Right hindlimb (tissue), 1 donor: Measurements from ENCODE around the gene CUX1.
"Not testable (repeated sequence)": the region's sequence is repeated elsewhere in the genome, so short reads cannot be mapped to it uniquely, and the experiment has no call there.

Experiments
- DNase-seq: peaks from one replicate; pipeline ENCODE4 v3.0.0-alpha.2; 2018

The CUX1 gene

GRCh38 chr7:101919363-101920115, 102.1 kb downstream of the CUX1 start:
- DNase-seq, result no peak

- DNase-seq, result no peak
These were observed 103.6 kb downstream of the CUX1 start for GRCh38 chr7:101921061-101921460.

GRCh38 chr7:101921546-101922489, 104.4 kb downstream of the CUX1 start:
- not testable (repeated sequence) for DNase-seq

GRCh38 chr7:101922631-101923601, 105.5 kb downstream of the CUX1 start:
- DNase-seq, result no peak

DNA sequence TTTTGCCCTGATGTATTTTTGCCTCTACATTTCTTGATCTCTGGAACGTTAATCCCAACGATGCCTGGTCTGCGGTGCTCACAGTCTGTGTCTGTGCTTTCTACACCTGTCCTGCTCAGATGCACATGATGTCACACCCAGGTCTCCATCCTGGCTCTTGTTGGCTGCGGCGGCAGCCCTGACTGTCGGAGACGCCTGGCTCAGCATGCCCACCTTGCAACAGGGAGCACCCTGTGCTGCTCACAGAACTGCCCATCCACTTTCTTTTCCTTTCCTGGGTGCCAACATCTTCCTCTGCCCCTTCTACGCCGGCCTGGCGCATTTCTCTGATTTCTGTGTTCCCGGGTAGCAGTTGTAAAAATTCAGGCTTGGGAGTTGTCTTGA, 106.2 kb downstream of the CUX1 start:
- no peak for DNase-seq

DNA sequence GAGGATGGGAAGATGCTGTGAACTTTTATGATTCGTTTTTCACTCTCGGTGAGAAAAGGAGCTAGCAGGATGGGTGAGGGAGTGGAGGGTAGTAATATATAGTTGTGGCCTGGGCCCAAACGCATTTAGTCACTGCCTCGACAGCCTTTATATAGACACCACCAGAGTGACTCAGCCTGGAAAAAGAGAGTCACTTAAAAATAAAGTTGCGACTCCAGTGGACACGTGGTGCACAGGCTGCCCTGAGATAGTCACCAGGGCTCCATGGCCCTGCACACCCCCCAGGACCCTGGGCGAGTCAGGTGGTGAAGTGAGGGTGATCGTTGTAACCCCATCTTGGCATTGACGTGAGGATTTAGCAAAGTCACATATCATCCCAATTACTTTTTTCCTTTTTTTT, 106.7 kb downstream of the CUX1 start:
- DNase-seq, result no peak

DNA sequence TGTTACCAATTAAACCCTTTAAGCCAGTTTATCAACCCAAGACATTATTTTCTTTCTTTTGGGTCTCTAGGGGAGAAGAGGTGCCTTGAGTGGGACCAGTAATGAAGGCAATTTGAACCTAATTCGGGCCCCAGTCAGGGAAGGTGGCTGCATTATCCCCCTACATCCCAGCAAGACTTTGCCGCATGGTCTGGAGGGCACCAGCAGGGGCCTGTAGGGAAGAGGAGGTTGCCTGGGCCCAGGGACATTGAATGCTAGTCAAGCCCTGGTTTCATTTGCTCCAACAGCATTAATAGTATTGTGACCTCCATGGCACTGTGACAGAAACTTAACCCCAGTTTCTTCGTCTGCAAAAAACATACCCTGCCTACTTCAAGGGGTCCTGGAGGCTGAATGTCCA, 108.8 kb downstream of the CUX1 start:
- no peak for DNase-seq

DNA sequence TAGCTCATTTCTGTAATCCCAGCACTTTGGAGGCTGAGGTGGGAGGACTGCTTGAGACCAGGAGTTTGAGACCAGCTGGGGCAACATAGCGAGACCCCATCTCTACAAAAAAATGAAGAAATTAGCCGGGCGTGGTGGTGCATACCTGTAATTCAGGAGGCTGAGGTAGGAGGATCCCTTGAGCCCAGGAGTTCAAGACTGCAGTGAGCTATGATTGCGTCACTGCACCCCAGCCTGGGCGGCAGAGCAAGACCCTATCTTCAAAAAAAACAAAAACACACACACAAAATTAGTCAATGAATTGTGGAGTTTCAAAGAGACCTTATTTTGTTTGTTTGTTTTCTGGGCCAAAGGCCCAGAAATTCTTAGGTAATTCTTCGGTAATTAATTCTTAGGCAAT, 110.0 kb downstream of the CUX1 start:
- DNase-seq, result no peak

DNA sequence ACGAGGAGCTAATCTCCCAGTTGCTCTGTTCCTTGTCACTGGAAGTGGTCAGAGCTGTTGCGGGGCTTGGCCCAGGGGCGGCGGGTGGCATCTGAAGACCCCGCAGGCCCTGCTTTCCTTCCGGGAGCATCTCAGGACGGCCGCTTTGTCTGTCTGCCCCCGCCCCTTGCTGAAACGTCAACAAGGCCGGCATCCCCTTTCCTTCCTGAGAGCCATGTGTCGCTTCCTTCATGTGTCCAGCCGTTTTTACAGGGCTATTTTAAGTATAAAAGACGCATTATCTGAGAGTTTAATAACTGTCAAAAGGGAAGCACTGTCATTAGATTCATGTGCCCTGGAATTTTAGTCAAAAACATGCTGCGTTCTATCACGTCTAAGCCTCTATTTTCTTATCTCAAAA, 110.4 kb downstream of the CUX1 start:
- DNase-seq, result no peak

- DNase-seq, result no peak
These were observed 111.8 kb downstream of the CUX1 start for GRCh38 chr7:101929256-101929655.

GRCh38 chr7:101929911-101930310, 112.5 kb downstream of the CUX1 start:
- not testable (repeated sequence) for DNase-seq

DNA sequence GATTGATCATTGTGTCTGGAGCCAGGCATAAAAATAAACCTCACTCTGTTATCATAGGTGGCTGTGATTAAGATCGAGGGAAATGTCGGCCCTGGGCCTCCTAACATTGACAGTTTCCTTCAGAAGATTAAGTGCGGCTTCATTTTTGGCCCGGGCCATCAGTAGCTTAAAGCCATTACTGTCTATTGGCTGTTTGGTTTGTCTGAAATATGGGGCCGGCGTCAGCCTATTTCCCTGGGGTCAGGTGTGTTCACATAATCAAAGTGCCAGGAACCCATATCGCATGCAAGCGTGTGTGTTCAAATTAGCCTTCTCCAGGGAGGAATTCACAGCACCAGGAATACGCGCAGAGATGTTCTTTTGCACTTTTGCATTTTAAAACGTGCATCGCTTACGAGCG, 114.7 kb downstream of the CUX1 start:
- no peak for DNase-seq

DNA sequence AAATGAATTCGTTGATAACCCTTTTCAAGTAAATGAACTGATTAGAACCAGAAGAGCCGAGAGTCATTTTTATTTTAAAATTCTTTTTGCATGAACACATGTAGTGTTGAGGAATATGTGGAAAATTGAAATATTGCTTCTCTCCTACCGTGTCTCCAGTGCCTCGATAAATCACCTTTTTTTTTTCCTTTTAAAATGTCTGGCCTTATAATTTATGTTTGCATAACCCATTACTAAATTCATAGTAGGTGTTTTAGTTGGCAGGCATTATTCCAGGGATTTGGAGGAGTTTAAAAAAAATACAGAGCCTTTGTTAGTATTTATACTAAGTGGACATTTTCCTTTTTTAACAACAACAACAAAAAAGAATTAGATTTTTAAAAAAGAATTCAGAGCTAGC, 115.6 kb downstream of the CUX1 start:
- DNase-seq, result no peak

DNA sequence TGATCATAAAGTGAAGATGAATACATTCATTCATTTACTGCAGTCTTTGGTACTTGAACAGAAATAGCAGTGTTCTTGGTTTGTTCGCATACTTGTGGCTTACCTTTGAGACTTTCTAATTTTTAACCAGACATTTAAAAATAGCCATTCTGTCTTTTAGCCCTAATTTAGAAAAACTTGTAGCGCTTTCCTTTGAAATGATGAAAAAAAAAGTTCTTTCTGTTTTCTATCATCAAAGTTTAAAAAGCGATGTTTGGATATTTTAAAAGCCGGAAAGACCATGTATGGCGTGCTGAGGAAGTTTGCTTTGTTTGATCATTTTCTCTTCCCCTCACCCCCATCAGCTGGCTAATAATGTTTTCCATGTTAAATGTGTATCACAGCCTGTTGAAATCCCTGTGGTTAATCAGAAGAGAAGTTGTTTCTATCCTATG, 116.3 kb downstream of the CUX1 start:
- no peak for DNase-seq

GRCh38 chr7:101934618-101935017, 117.2 kb downstream of the CUX1 start:
- DNase-seq, result no peak

DNA sequence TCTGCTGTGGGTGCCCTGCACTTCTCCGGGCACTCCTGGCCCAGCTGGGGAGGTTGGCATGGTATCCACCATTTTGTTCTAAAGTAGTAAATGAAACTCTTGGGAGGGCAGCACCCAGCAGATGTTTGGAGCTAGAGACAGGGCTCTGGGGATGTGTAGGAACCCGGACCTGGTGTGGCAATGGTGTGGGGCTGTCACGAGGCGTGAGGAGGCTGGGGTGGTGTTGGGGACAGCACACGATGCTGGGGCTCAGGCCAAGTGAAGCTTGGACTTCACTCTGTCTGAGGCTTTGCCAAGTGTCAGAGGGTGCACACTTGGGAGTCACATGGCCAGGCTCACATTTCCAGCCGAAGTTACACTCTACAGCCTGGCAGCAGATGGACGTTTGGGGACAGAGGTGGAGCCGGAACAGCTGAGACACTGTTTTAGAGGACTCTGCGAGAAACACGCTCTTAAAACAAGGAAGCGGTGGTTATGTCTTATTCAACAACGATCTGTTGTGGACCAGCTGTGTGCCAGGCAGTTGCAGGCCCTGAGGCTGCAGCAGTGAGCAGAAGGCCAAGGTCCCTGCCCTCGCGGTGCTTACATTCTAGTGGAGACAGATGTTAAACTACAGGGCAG, 118.2 kb downstream of the CUX1 start:
- no peak for DNase-seq

DNA sequence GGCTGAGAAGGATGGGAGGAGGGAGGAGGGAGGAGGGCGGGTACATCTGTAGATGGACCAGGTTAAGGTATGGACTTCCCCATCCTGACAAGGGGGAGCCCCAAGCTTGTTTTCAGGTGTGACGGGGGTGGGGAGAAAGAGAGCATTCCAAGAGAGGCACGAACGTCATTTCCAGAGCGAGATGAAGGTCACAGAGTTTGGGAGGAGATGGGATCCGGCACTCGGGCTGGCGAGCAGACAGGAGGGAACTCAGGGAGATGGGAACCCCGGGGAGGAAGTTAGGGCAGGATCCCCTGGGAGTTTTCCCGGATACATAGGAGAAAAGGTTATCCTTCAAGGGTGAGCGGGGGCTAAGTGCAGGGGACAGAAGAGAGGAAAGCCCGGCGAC, 118.8 kb downstream of the CUX1 start:
- no peak for DNase-seq

DNA sequence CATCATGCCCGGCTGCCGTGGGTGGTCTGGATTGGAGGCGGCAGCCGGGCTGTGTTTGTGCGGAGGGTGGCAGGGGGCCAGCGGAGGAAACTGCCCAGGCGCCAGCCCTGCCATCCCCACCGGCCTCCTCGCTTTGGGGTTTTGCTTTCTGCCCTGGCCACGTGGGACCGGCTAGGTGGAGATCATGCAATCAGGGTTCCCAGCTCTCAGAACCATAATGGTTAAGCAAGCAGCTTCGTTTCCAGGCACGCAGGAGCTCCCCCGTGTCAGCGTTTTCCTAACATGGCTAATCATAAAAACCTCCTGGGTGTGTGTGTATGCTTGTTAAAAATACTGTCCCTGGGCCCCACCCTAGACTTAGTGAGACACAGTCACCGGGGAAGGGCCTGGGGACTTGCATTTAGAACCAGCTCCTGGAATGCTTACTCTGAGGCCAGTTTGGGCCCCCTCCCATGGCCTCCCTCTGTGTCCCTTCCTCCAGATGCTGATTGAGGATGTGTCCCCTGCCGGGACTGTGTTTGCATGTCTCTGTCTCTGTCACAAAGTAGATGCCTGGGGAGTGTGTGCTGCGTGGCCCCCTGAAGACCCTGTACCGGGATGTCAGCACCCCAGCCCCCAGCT, 119.3 kb downstream of the CUX1 start:
- no peak for DNase-seq

DNA sequence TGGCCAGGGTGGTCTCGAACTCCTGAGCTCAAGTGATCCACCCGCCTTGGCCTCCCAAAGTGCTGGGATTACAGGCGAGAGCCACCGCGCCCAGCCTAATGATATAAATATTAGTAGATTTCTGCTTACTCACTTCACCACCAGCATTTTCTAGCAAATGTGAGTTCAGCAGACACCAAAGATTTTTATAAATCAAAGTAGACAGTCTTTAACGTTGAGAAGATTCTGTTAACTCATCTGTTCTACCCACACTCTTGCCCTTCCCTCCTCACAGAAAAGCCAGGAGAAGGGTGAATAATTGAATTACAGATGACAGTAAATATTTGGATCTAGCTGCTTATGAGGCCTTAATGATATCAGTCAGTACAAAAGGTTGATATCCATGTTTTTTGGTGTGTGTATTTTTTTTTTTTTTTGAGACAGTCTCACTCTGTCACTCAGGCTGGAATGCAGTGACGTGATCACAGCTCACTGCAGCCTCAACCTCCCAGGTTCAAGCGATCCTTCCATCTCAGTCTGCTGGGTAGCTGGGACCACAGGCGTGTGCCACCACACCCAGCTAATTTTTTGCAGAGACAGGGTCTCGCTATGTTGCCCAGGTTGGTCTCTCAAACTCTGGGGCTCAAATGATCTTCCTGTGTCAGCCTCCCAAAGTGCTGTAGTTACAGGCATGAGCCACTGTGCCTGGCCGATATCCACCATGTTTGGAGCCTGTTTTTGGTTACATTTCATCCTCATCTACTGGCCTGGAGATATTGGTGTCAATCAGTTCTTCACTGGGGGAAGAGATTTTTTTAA, 120.5 kb downstream of the CUX1 start:
- DNase-seq, result no peak

GRCh38 chr7:101939136-101939695, 121.8 kb downstream of the CUX1 start:
- DNase-seq, result no peak

- no peak for DNase-seq
These were observed 122.7 kb downstream of the CUX1 start for GRCh38 chr7:101940151-101940550.
